ENCODE measurements around the gene CNBP. TPM values are rescaled to one million over a fixed set of nuclear protein-coding genes. Genes with fewer than 3 reads are reported as not detected.

Gene CNBP
- total and polyA plus RNA-seq, 10 of the 15 experiments (the other 5 are each of a cell fraction or from before 2014, with no cell fraction given) = 300 to 719 (median 439) TPM

DNA sequence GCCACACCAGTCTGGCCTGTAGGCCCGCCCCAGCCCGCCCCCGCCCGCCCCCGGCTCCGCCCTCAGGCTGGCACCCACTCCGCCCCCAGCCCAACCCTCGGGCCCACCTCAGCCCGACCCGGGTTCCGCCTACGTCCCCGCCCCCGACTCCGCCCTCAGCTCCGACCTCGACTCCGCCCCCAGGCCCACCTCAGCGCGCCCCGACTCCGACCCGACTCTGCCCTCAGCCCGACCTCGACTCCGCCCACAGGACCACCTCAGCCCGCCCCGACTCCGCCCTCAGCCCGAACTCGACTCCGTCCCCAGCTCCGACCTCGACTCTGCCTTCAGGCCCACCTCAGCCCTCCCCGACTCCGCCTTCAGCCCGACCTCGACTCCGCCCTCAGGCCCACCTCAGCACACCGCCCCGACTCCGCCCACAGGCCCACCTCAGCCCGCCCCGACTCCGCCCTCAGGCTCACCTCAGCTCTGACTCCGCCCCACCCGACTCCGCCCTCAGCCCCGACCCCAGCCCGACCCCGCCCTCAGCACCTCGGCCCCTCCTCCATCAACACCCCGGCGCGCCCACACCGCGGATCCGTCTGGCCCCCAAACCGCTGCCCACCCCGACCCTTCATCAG, 61.8 kb downstream of the CNBP start, which contains the start of gene RAB43:
Gene RAB43, minus strand, starts transcription at position 13 of the 620 bp plus-strand sequence. CDS start 315 bp downstream, outside the sequence.
- ChIA-PET CTCF (interaction anchor here (0.6 to 4.3 kb wide), 7 partner anchors 47 to 1179 kb away, joined by 3 to 41 read pairs (median 4); no protein-coding TSS in a partner anchor), POLR2A (interaction anchor here (0.6 to 3.5 kb wide), 13 partner anchors 11 to 771 kb away, joined by 3 to 20 read pairs (median 5); partner anchors contain the start of genes CNBP, COPG1 and HMCES), SMC1A (ENCODE audit: uncharacterized antibody, unreplicated experiment) (interaction anchor here (1.0 to 3.7 kb wide), 7 partner anchors 10 to 155 kb away, joined by 3 to 25 read pairs (median 7); no protein-coding TSS in a partner anchor), RAD21 (ENCODE audit: unreplicated experiment) (interaction anchor here (0.8 to 3.8 kb wide), 7 partner anchors 11 to 322 kb away, joined by 3 to 20 read pairs (median 3); partner anchors contain the start of gene ISY1)
- FAIRE-seq (no peak), DNase-seq (ENCODE audit: low read depth, low spot score) (peak; percentile 56), ATAC-seq (peak; percentile 71)
- TF ChIP-seq PAX5 (IDR thresholded peaks at IDR 0.05; ENCODE audit: borderline replicate concordance, low read depth, low read length) (0 out of 2 replicates have a peak, but pooled peaks have one; percentile 14), SMC3 (IDR thresholded peaks at IDR 0.05; ENCODE audit: borderline replicate concordance, low read length) (no peak), HDGF (IDR thresholded peaks at IDR 0.05) (peak; percentile 100), RAD51 (IDR thresholded peaks at IDR 0.05) (no peak), SUZ12 (IDR thresholded peaks at IDR 0.05; ENCODE audit: unreplicated experiment) (no peak), NBN (IDR thresholded peaks at IDR 0.05) (peak; percentile 42; the same call in 1 of the 2 replicates), SP1 (IDR thresholded peaks at IDR 0.05; ENCODE audit: low read depth, low read length) (peak; percentile 51), ESRRA (IDR thresholded peaks at IDR 0.05; ENCODE audit: low read length) (no peak), EGR1 (IDR thresholded peaks at IDR 0.05; ENCODE audit: borderline replicate concordance in 1 of 2, low read depth in 2 of 2, low read length in 2 of 2) (peak in 1 of 2 experiments; percentile 66; a peak in 1 of 3 replicates)
- Histone ChIP-seq H3K9me3 (replicated peaks; ENCODE audit: control insufficient read depth, insufficient read depth, low read length) (no peaks in the 10 kb centered on the region), H3K4me1 (ENCODE audit: control insufficient read depth, insufficient read depth, low read length) (peaks cover 27% of the 10 kb centered on the region), H3K4me3 (peak within 1 kb of the TSS; percentile 65), H2AFZ (ENCODE audit: control insufficient read depth, low read depth, low read length) (peak within 1 kb of the TSS; percentile 80), H3K27me3 (replicated peaks in 1 of 2; ENCODE audit: control insufficient read depth in 2 of 2, insufficient read depth in 2 of 2, low read length in 1 of 2) (no peaks in the 10 kb centered on the region), H3K9ac (ENCODE audit: control insufficient read depth, insufficient read depth, low read length) (peak within 1 kb of the TSS; percentile 94), H4K20me1 (ENCODE audit: control insufficient read depth, insufficient read depth) (no peaks in the 10 kb centered on the region), H3K4me2 (ENCODE audit: control insufficient read depth, insufficient read depth) (peak within 1 kb of the TSS; percentile 75), H3K27ac (ENCODE audit: control insufficient read depth, insufficient read depth) (peak within 1 kb of the TSS; percentile 86), H3K79me2 (ENCODE audit: control insufficient read depth, insufficient read depth, low read length) (peaks cover 24% of the 10 kb centered on the region), H3K36me3 (ENCODE audit: control insufficient read depth in 2 of 2, insufficient read depth in 2 of 2, low read length in 1 of 2) (no peaks in the 10 kb centered on the region; a peak in 1 of 4 replicates)
- WGBS (ENCODE audit: insufficient coverage, insufficient replicate concordance, low lambda C conversion rate, missing lambda C conversion rate) = 17% methylated on average over 7 of the region's 60 CpGs
- no TSS peak for BruUV-seq (replicated peaks)
- intact Hi-C loops (cut with micrococcal nuclease; ENCODE audit: unreplicated experiment) (loop anchor here (1.0 to 5.0 kb wide), 3 partner anchors 39 to 69 kb away; partner anchors contain the start of genes CNBP and ISY1), in situ Hi-C loops (cut with MboI) (no loop called here)

Data from GM12878 (cell line).